Measurements from ENCODE around the gene CARMIL3. TPM values are rescaled to one million over a fixed set of nuclear protein-coding genes. Genes with fewer than 3 reads are reported as not detected.
"Not testable (repeated sequence)": the region's sequence is repeated elsewhere in the genome, so short reads cannot be mapped to it uniquely, and the experiment has no call there.

Gene CARMIL3
- total RNA-seq (ENCODE audit: unreplicated experiment) = 108 TPM
- long read RNA-seq, partial matches to known transcripts = 1 of 3 reads
- long read RNA-seq, other reads (novel, unspliced or antisense) = 2 of 3 reads

DNA sequence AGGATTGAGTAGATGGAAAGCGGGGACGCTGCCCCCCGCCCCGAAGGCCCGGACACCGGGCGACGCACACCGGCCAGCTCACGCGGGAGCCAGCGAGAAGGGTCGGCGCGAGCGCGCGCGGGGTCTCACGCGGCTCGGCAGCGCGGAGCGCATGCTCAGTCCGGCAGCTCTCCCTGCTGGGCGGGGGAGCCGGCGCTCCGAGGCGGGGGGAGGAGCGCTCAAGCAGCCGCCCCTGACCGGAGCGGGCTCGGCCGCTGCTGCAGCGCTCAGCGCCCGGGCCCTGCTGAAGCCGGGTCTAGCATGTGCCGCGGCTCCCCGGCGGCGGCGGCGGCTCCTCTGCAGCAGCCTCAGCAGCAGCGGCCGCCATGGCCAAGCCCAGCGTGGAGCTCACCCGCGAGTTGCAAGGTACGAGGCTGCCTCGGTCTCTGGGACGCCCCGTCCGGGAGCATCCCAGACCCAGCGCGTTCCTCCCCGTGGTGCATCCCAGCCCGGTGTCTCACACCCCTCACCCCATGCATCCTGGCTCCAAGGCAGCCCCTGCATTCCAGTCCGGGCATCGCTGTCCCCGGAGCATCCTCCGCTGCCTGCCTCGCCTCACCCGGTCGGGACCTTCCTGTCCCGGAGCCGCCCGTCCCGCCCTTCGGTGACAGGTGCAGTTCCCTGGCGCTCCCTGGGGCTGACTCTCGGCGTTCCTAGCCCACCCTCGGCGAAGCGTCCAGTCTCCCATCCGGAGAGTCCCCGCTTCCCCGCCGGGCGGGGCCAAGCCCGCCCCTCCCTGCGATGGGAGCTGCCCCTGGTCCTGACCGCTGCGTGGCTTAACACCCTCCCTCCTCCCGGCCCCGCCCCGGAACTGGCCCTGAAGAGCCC lies at the start of gene CARMIL3:
TSS of gene CARMIL3 (plus strand) at position 221 of the 867 bp plus-strand sequence. CDS start at position 366, 145 bp downstream.
- H3K27me3 Mint-ChIP-seq (ENCODE audit: unreplicated experiment) = peaks cover 16% of the 10 kb centered on the region
- TF ChIP-seq, protein P1, sequence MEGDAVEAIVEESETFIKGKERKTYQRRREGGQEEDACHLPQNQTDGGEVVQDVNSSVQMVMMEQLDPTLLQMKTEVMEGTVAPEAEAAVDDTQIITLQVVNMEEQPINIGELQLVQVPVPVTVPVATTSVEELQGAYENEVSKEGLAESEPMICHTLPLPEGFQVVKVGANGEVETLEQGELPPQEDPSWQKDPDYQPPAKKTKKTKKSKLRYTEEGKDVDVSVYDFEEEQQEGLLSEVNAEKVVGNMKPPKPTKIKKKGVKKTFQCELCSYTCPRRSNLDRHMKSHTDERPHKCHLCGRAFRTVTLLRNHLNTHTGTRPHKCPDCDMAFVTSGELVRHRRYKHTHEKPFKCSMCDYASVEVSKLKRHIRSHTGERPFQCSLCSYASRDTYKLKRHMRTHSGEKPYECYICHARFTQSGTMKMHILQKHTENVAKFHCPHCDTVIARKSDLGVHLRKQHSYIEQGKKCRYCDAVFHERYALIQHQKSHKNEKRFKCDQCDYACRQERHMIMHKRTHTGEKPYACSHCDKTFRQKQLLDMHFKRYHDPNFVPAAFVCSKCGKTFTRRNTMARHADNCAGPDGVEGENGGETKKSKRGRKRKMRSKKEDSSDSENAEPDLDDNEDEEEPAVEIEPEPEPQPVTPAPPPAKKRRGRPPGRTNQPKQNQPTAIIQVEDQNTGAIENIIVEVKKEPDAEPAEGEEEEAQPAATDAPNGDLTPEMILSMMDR (IDR thresholded peaks at IDR 0.05; ENCODE audit: partially characterized antibody, unreplicated experiment) = no peak

DNA sequence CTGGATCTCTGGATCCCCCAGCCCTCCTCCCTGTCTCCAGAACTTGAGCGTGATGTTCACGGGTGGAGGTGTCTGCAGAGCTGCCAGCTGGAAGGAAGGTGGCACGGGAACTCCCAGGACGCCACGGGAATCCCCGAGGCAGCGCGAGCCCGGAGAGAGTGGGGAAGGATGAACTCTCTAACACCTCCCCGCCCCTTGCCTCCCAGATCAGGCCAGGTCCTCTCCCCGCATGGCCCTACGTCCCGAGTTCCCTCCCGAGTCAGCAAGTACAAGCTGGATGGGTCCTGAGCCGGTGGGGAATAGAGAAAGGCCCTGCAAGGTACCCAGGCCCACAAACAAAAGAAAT lies 45.4 kb upstream of the CARMIL3 start:
- H3K36me3 Mint-ChIP-seq (ENCODE audit: unreplicated experiment); H3K27me3 Mint-ChIP-seq (ENCODE audit: unreplicated experiment); H3K4me3 Mint-ChIP-seq (ENCODE audit: unreplicated experiment); H3K9me3 Mint-ChIP-seq (ENCODE audit: unreplicated experiment); DNase-seq; H3K27ac Mint-ChIP-seq (ENCODE audit: unreplicated experiment): not testable (repeated sequence)
- H3K4me1 Mint-ChIP-seq (ENCODE audit: low read depth, unreplicated experiment) = peaks cover 10% of the 10 kb centered on the region

More for the DNA sequence above, at the start of gene CARMIL3:
- Mint-ChIP-seq H3K27ac (ENCODE audit: unreplicated experiment) (peak within 1 kb of the TSS; percentile 96), H3K36me3 (ENCODE audit: unreplicated experiment) (no peaks in the 10 kb centered on the region), H3K4me1 (ENCODE audit: low read depth, unreplicated experiment) (peaks cover 14% of the 10 kb centered on the region), H3K9me3 (ENCODE audit: unreplicated experiment) (peaks cover 25% of the 10 kb centered on the region), H3K4me3 (ENCODE audit: unreplicated experiment) (peak within 1 kb of the TSS; percentile 98)
- DNase-seq = peak; percentile 81

GRCh38 chr14:24006817-24007652 lies 44.8 kb upstream of the CARMIL3 start:
- H3K36me3 Mint-ChIP-seq (ENCODE audit: unreplicated experiment); H3K9me3 Mint-ChIP-seq (ENCODE audit: unreplicated experiment); H3K27me3 Mint-ChIP-seq (ENCODE audit: unreplicated experiment); H3K27ac Mint-ChIP-seq (ENCODE audit: unreplicated experiment); H3K4me3 Mint-ChIP-seq (ENCODE audit: unreplicated experiment): not testable (repeated sequence)
- peaks cover 13% of the 10 kb centered on the region for H3K4me1 Mint-ChIP-seq (ENCODE audit: low read depth, unreplicated experiment)
- peak; percentile 77 for DNase-seq

- Mint-ChIP-seq H3K27ac (ENCODE audit: unreplicated experiment) (no peak overlapping the region), H3K4me1 (ENCODE audit: low read depth, unreplicated experiment) (peaks cover 13% of the 10 kb centered on the region), H3K36me3 (ENCODE audit: unreplicated experiment) (peaks cover 10% of the 10 kb centered on the region), H3K27me3 (ENCODE audit: unreplicated experiment) (no peaks in the 10 kb centered on the region), H3K4me3 (ENCODE audit: unreplicated experiment) (peak overlapping the region; percentile 49), H3K9me3 (ENCODE audit: unreplicated experiment) (peaks cover 4% of the 10 kb centered on the region)
- TF ChIP-seq, protein P1 (IDR thresholded peaks at IDR 0.05; ENCODE audit: partially characterized antibody, unreplicated experiment) = no peak
- DNase-seq = no peak
Measured at GRCh38 chr14:24011051-24011450, 40.8 kb upstream of the CARMIL3 start.

DNA sequence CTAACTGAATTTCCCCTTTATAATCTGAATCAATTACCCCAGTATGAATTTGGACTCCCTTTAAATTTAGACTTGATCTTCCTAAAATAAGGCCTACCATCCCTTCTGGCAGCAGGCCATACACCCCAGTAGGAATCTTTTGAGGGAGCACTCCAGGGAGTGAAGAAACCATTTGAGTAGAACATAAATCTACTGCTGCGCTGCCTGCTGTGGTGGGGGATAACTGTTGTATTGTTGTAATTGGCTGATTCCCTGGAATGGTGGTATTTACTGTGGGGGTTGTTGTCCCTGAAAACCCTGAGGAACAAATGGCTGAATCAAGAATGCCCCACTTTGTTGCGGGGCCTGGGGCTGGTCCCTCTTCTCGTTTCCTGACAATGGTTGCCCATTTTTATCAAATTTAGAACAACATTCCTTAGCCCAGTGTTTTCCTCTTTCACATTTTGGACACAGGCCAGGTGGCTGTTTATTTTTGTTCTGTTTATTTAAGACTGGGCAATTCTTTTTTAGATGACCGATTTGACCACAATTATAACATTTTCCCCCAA lies 39.0 kb upstream of the CARMIL3 start:
- not testable (repeated sequence) for H3K9me3 Mint-ChIP-seq (ENCODE audit: unreplicated experiment); DNase-seq; H3K4me3 Mint-ChIP-seq (ENCODE audit: unreplicated experiment); H3K27ac Mint-ChIP-seq (ENCODE audit: unreplicated experiment); H3K27me3 Mint-ChIP-seq (ENCODE audit: unreplicated experiment)
- Mint-ChIP-seq H3K4me1 (ENCODE audit: low read depth, unreplicated experiment) (peaks cover 13% of the 10 kb centered on the region), H3K36me3 (ENCODE audit: unreplicated experiment) (peaks cover 18% of the 10 kb centered on the region)

Measured in glutamatergic neuron (in vitro differentiated cells).